ENCODE measurements around the gene PPARA. TPM values are rescaled to one million over a fixed set of nuclear protein-coding genes. Genes with fewer than 3 reads are reported as not detected.

The PPARA gene
- total RNA-seq, 1 experiment from 2014 or later: 10.7 TPM

DNA sequence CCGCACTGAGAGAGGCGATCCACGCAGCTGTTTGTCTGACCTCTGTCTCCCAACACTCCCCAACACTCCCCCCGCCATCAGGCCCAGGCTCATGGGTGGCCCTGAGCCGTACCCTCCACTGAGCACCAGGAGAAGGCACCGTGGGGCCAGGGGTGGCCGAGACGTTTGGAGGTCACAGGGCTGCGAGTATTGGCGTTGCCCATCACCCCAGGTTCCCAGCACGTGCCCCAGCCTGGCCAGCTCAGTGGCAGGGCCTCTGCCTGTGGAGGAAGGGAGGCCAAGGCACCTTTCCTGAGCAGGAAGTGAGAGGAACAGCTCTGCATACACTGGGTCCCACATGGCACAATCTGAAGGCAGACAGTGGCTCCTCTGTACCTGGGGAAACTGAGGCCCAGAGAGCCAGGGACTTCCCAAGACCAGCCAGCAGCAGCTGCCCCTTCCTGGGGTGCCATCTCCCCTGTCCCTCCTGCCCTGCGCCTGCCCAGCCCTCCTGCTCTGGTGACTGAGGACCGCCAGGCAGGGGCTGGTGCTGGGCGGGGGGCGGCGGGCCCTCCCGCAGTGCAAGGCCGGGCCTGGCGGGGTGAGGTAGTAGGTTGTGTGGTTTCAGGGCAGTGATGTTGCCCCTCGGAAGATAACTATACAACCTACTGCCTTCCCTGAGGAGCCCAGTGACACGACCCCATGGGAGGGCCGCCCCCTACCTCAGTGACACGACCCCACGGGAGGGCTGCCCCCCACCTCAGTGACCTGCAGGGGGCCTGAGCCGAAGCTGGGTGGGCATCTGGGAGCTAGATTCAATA, 37.0 kb upstream of the PPARA start:
- Histone ChIP-seq H3K4me1 (ENCODE audit: control insufficient read depth, insufficient read depth, low read length) (peaks cover 82% of the 10 kb centered on the region), H3K27me3 (ENCODE audit: control insufficient read depth, insufficient read depth, low read length) (no peaks in the 10 kb centered on the region), H3K36me3 (ENCODE audit: control insufficient read depth, insufficient read depth, low read length) (no peaks in the 10 kb centered on the region), H3K27ac (ENCODE audit: low read length) (peak overlapping the region; percentile 89), H3K4me3 (ENCODE audit: low read depth in 2 of 2, low read length in 2 of 2) (no peak overlapping the region), H3K9me3 (ENCODE audit: control insufficient read depth, insufficient read depth, low read depth, low read length) (no peaks in the 10 kb centered on the region)
- BruUV-seq (replicated peaks): no TSS peak
- no peak for DNase-seq (ENCODE audit: low read depth, low spot score)
- ChIA-PET CTCF (no interaction called here), POLR2A (interaction anchor here (0.6 kb wide), 1 partner anchor 35 kb away, joined by 13 read pairs; no protein-coding TSS in a partner anchor)
- in situ Hi-C loops (cut with HindIII; ENCODE audit: low pct_unique_long_range_greater_than_20kb, low sequenced_read_pairs) (no loop called here), intact Hi-C loops (cut with micrococcal nuclease; ENCODE audit: unreplicated experiment) (loop anchor here (10.0 kb wide), 1 partner anchor 119 kb away; no protein-coding TSS in a partner anchor)
- no peak for ATAC-seq
- TF ChIP-seq TCF7L2 (IDR thresholded peaks at IDR 0.05; ENCODE audit: low read depth, low read length) (no peak), SIN3A (IDR thresholded peaks at IDR 0.05; ENCODE audit: borderline replicate concordance, insufficient read depth, low read depth, low read length) (no peak), POLR2AphosphoS5 (IDR thresholded peaks at IDR 0.05; ENCODE audit: low read depth, low read length) (no peak; the same call in 1 of the 2 replicates)
- TF ChIP-seq, protein P1, sequence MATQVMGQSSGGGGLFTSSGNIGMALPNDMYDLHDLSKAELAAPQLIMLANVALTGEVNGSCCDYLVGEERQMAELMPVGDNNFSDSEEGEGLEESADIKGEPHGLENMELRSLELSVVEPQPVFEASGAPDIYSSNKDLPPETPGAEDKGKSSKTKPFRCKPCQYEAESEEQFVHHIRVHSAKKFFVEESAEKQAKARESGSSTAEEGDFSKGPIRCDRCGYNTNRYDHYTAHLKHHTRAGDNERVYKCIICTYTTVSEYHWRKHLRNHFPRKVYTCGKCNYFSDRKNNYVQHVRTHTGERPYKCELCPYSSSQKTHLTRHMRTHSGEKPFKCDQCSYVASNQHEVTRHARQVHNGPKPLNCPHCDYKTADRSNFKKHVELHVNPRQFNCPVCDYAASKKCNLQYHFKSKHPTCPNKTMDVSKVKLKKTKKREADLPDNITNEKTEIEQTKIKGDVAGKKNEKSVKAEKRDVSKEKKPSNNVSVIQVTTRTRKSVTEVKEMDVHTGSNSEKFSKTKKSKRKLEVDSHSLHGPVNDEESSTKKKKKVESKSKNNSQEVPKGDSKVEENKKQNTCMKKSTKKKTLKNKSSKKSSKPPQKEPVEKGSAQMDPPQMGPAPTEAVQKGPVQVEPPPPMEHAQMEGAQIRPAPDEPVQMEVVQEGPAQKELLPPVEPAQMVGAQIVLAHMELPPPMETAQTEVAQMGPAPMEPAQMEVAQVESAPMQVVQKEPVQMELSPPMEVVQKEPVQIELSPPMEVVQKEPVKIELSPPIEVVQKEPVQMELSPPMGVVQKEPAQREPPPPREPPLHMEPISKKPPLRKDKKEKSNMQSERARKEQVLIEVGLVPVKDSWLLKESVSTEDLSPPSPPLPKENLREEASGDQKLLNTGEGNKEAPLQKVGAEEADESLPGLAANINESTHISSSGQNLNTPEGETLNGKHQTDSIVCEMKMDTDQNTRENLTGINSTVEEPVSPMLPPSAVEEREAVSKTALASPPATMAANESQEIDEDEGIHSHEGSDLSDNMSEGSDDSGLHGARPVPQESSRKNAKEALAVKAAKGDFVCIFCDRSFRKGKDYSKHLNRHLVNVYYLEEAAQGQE (IDR thresholded peaks at IDR 0.05; ENCODE audit: insufficient read depth in 1 of 2, low read depth in 2 of 2, low read length in 1 of 2): no peak
- TF ChIP-seq, protein P2, sequence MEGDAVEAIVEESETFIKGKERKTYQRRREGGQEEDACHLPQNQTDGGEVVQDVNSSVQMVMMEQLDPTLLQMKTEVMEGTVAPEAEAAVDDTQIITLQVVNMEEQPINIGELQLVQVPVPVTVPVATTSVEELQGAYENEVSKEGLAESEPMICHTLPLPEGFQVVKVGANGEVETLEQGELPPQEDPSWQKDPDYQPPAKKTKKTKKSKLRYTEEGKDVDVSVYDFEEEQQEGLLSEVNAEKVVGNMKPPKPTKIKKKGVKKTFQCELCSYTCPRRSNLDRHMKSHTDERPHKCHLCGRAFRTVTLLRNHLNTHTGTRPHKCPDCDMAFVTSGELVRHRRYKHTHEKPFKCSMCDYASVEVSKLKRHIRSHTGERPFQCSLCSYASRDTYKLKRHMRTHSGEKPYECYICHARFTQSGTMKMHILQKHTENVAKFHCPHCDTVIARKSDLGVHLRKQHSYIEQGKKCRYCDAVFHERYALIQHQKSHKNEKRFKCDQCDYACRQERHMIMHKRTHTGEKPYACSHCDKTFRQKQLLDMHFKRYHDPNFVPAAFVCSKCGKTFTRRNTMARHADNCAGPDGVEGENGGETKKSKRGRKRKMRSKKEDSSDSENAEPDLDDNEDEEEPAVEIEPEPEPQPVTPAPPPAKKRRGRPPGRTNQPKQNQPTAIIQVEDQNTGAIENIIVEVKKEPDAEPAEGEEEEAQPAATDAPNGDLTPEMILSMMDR (IDR thresholded peaks at IDR 0.05): no peak

DNA sequence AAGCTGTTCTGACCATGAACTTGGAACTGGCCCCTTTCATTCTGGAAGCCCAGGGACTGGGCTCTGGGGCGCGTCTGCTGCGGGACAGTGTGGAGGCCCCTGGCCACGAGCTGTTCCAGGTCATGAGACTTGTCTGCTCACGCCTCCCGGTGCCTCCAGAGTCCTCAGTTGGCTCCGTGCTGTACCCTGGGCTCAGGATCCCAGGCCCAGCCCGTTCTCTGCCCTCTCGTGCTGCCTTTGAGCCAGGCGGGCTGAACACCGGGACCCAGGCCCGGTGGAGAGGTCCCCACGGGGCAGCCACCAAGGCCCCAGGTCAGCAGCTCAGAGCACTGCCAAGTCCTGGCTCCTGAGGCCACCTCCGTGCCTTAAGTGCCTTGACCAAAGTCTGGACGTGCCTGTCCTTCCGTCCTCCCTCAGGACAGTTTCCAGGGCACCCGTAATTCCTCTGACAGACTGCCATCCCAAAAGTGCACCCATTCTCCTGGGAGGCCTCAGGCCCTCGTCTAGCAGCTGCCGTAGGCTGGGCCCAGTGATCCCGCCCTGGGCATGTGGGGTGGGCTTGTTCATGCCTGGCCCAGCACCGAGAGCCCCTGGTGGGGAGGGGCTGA, 36.3 kb upstream of the PPARA start:
- ATAC-seq: no peak
- DNase-seq (ENCODE audit: low read depth, low spot score): no peak
- Histone ChIP-seq H3K27ac (ENCODE audit: low read length) (peak overlapping the region; percentile 89), H3K27me3 (ENCODE audit: control insufficient read depth, insufficient read depth, low read length) (no peaks in the 10 kb centered on the region), H3K9me3 (ENCODE audit: control insufficient read depth, insufficient read depth, low read depth, low read length) (no peaks in the 10 kb centered on the region), H3K4me3 (ENCODE audit: low read depth in 2 of 2, low read length in 2 of 2) (no peak overlapping the region), H3K36me3 (ENCODE audit: control insufficient read depth, insufficient read depth, low read length) (no peaks in the 10 kb centered on the region), H3K4me1 (ENCODE audit: control insufficient read depth, insufficient read depth, low read length) (peaks cover 80% of the 10 kb centered on the region)
- no TSS peak for BruUV-seq (replicated peaks)
- intact Hi-C loops (cut with micrococcal nuclease; ENCODE audit: unreplicated experiment): loop anchor here (10.0 kb wide), 1 partner anchor 119 kb away; no protein-coding TSS in a partner anchor
- ChIA-PET POLR2A (no interaction called here), CTCF (no interaction called here)
- TF ChIP-seq TCF7L2 (IDR thresholded peaks at IDR 0.05; ENCODE audit: low read depth, low read length): no peak
- no peak; the same call in 1 of the 2 replicates for TF ChIP-seq POLR2AphosphoS5 (IDR thresholded peaks at IDR 0.05; ENCODE audit: low read depth, low read length)
- TF ChIP-seq SIN3A (IDR thresholded peaks at IDR 0.05; ENCODE audit: borderline replicate concordance, insufficient read depth, low read depth, low read length): no peak
- TF ChIP-seq, protein P1 (IDR thresholded peaks at IDR 0.05; ENCODE audit: insufficient read depth in 1 of 2, low read depth in 2 of 2, low read length in 1 of 2): no peak
- TF ChIP-seq, protein P2 (IDR thresholded peaks at IDR 0.05): no peak
- in situ Hi-C loops (cut with HindIII; ENCODE audit: low pct_unique_long_range_greater_than_20kb, low sequenced_read_pairs): no loop called here

All from Panc1 (cell line).